ENCODE results near the gene OR2L3. TPM values are rescaled to one million over a fixed set of nuclear protein-coding genes. Genes with fewer than 3 reads are reported as not detected.

OR2L3 gene
- total RNA-seq, 2 donors from 2014 or later, result not detected

GRCh38 chr1:248015803-248016202 is 30.8 kb upstream of the OR2L3 start:
- no peak for TF ChIP-seq CTCF (IDR thresholded peaks at IDR 0.05)
- H3K4me1 ChIP-seq, result no peaks in the 10 kb centered on the region
- no peaks in the 10 kb centered on the region for H3K36me3 ChIP-seq
- no peaks in the 10 kb centered on the region for H3K27me3 ChIP-seq
- no peak for DNase-seq (ENCODE audit: low spot score)
- H3K9me3 ChIP-seq, result peaks cover 0 to 11% of the 10 kb centered on the region in 2 donors
- no peak overlapping the region for H3K27ac ChIP-seq
- no peak overlapping the region for H3K4me3 ChIP-seq

GRCh38 chr1:248029770-248030169 is 16.9 kb upstream of the OR2L3 start, which contains the start of gene OR2L2:
TSS of gene OR2L2 (plus strand) at chr1:248030070. CDS start at chr1:248038268, 8,198 bp downstream.
- no peak for TF ChIP-seq CTCF (IDR thresholded peaks at IDR 0.05)
- H3K36me3 ChIP-seq, result no peaks in the 10 kb centered on the region
- H3K4me1 ChIP-seq, result no peaks in the 10 kb centered on the region
- no peaks in the 10 kb centered on the region for H3K27me3 ChIP-seq
- no peak within 1 kb of the TSS for H3K27ac ChIP-seq
- DNase-seq (ENCODE audit: low spot score), result no peak
- peaks cover 0 to 8% of the 10 kb centered on the region in 2 donors for H3K9me3 ChIP-seq
- H3K4me3 ChIP-seq, result no peak within 1 kb of the TSS

GRCh38 chr1:248045209-248045608 is 1.4 kb upstream of the OR2L3 start:
- Histone ChIP-seq H3K36me3 (no peaks in the 10 kb centered on the region), H3K9me3 (no peaks in the 10 kb centered on the region), H3K4me1 (no peaks in the 10 kb centered on the region), H3K4me3 (no peak overlapping the region), H3K27ac (no peak overlapping the region), H3K27me3 (no peaks in the 10 kb centered on the region)
- DNase-seq (ENCODE audit: low spot score), result no peak
- no peak for TF ChIP-seq CTCF (IDR thresholded peaks at IDR 0.05)

GRCh38 chr1:248047008-248047407 is 372 bp downstream of the OR2L3 start:
- no peak overlapping the region for H3K4me3 ChIP-seq
- no peak for TF ChIP-seq CTCF (IDR thresholded peaks at IDR 0.05)
- H3K4me1 ChIP-seq, result no peaks in the 10 kb centered on the region
- no peaks in the 10 kb centered on the region for H3K27me3 ChIP-seq
- no peak for DNase-seq (ENCODE audit: low spot score)
- H3K36me3 ChIP-seq, result no peaks in the 10 kb centered on the region
- no peak overlapping the region for H3K27ac ChIP-seq
- no peaks in the 10 kb centered on the region for H3K9me3 ChIP-seq

- no peak for TF ChIP-seq CTCF (IDR thresholded peaks at IDR 0.05)
- no peak for DNase-seq (ENCODE audit: low spot score)
- peaks cover 0 to 9% of the 10 kb centered on the region in 2 donors for H3K9me3 ChIP-seq
- no peaks in the 10 kb centered on the region for H3K27me3 ChIP-seq
- no peaks in the 10 kb centered on the region for H3K36me3 ChIP-seq
- H3K4me1 ChIP-seq, result no peaks in the 10 kb centered on the region
- no peak overlapping the region for H3K27ac ChIP-seq
- H3K4me3 ChIP-seq, result no peak overlapping the region
Observed at GRCh38 chr1:248054671-248055070, 8.0 kb downstream of the OR2L3 start.

GRCh38 chr1:248055261-248055660 is 8.6 kb downstream of the OR2L3 start:
- Histone ChIP-seq H3K4me1 (no peaks in the 10 kb centered on the region), H3K27ac (no peak overlapping the region), H3K9me3 (peaks cover 0 to 9% of the 10 kb centered on the region in 2 donors), H3K36me3 (no peaks in the 10 kb centered on the region), H3K4me3 (no peak overlapping the region), H3K27me3 (no peaks in the 10 kb centered on the region)
- no peak for TF ChIP-seq CTCF (IDR thresholded peaks at IDR 0.05)
- no peak for DNase-seq (ENCODE audit: low spot score)
